Measurements from ENCODE around the gene PER1. TPM values are rescaled to one million over a fixed set of nuclear protein-coding genes. Genes with fewer than 3 reads are reported as not detected.
A peak's percentile ranks its signal among the peaks of the same experiment; 100 is the strongest.

The PER1 gene
- total RNA-seq, 1 experiment from 2014 or later: 10.6 TPM

DNA sequence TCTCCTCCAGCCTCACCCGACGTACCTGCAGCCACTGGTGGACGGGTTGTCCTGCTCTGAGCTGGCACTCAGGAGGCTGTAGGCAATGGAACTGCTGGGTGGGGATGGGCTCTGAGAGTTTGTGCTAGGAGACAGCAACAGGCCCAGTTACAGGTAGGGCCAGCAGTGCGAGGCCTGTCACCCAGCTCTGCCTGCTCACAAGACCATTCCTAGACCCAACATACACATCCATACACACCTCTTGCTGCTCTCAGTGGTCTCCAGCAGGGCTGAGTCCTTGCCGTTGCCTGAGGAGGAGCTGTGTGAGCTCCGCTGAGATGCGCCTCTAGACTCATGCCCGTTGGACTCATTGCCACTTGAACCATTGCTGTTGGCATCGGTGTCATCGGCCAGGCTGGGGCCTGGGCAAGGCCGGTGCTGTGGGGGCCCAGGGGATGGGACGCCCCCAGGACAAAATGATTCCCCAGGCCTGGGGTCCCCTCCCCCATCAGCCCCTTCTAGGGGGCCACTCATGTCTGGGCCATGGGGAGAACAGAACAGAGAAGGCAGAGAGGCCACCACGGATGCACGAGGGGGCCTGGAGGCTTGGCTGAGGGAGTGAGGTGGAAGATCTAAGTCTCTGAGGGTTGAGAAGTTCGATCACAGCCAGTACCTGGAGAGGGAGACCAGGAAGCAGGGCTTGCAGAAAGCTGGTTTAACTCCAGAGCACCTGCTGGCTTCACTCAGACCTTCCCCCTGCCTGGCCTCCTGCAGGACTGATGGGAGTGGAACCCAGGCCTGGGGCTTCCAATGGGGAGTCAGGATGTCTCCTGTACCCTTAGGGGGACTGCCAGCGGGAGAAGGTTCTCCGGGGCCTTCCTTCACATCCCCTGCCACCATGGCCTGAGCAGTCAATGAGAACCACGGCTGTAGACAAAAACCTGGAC, 1.7 kb downstream of the PER1 start:
- peak overlapping the region; percentile 27 for H3K4me3 Mint-ChIP-seq (ENCODE audit: unreplicated experiment)
- intact Hi-C loops (cut with micrococcal nuclease; ENCODE audit: unreplicated experiment): no loop called here
- Histone ChIP-seq H3K4me1 (peaks cover 17% of the 10 kb centered on the region), H3K36me3 (ENCODE audit: control insufficient read depth, insufficient read depth, low read length) (no peaks in the 10 kb centered on the region), H3K9me3 (no peaks in the 10 kb centered on the region), H3K4me3 (ENCODE audit: low read depth, low read length) (no peak overlapping the region), H3K27me3 (replicated peaks; ENCODE audit: control insufficient read depth, insufficient read depth, low read length) (no peaks in the 10 kb centered on the region)
- peaks cover 21% of the 10 kb centered on the region for H3K4me1 Mint-ChIP-seq (ENCODE audit: low read depth, unreplicated experiment)
- no peaks in the 10 kb centered on the region for H3K27me3 Mint-ChIP-seq (ENCODE audit: insufficient read depth, unreplicated experiment)
- ChIA-PET CTCF (no interaction called here), POLR2A (no interaction called here)
- no TSS peak for BruUV-seq (replicated peaks)
- peaks cover 22% of the 10 kb centered on the region for H3K36me3 Mint-ChIP-seq (ENCODE audit: insufficient read depth, unreplicated experiment)
- no peak for DNase-seq
- TF ChIP-seq, protein P1, sequence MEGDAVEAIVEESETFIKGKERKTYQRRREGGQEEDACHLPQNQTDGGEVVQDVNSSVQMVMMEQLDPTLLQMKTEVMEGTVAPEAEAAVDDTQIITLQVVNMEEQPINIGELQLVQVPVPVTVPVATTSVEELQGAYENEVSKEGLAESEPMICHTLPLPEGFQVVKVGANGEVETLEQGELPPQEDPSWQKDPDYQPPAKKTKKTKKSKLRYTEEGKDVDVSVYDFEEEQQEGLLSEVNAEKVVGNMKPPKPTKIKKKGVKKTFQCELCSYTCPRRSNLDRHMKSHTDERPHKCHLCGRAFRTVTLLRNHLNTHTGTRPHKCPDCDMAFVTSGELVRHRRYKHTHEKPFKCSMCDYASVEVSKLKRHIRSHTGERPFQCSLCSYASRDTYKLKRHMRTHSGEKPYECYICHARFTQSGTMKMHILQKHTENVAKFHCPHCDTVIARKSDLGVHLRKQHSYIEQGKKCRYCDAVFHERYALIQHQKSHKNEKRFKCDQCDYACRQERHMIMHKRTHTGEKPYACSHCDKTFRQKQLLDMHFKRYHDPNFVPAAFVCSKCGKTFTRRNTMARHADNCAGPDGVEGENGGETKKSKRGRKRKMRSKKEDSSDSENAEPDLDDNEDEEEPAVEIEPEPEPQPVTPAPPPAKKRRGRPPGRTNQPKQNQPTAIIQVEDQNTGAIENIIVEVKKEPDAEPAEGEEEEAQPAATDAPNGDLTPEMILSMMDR (IDR thresholded peaks at IDR 0.05; ENCODE audit: insufficient read depth in 1 of 2, low read depth in 1 of 2, low read length in 1 of 2, severe bottlenecking in 1 of 2, unreplicated experiment in 1 of 2): no peak
- no peaks in the 10 kb centered on the region for H3K9me3 Mint-ChIP-seq (ENCODE audit: unreplicated experiment)
- no peak overlapping the region for H3K27ac Mint-ChIP-seq (ENCODE audit: unreplicated experiment)

DNA sequence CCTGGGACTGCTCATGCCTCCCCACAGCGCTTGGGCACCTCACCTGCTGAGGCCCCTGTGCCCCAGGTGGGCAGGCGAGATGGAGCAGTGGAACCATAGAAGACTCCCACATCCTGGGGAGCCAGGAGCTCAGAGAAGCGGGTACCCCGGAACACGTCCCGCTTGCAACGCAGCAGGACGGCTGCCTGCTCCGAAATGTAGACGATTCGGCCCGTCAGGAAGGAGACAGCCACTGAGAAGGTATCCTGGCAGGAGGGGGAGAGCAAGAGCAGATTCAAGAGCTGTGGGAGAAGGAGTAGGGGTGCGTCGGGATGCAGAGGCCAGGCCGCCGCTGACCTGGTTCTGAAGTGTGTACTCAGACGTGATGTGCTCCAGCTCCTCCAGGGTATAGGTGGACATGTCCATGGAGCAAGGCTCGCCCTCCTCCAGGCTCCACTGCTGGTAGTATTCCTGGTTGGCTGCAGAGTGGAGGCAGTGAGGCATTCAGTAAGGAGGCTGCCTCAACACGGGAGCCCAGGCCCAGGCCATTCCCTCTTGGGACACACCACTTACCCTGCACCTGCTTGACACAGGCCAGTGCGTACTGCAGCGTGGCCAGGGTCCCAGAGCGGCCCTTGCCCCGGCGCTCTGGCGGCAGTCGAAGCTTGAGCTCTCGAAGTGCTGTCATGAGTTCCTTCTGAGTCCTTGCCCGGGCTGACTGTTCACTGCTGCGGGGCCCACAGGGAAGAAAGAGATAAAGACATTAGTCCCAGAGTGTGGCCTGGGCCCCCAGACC, 2.6 kb downstream of the PER1 start:
- no peak overlapping the region for H3K4me3 Mint-ChIP-seq (ENCODE audit: unreplicated experiment)
- Histone ChIP-seq H3K36me3 (ENCODE audit: control insufficient read depth, insufficient read depth, low read length) (no peaks in the 10 kb centered on the region), H3K4me1 (peaks cover 9% of the 10 kb centered on the region), H3K9me3 (no peaks in the 10 kb centered on the region), H3K4me3 (ENCODE audit: low read depth, low read length) (no peak overlapping the region), H3K27me3 (replicated peaks; ENCODE audit: control insufficient read depth, insufficient read depth, low read length) (no peaks in the 10 kb centered on the region)
- no peaks in the 10 kb centered on the region for H3K27me3 Mint-ChIP-seq (ENCODE audit: insufficient read depth, unreplicated experiment)
- BruUV-seq (replicated peaks): no TSS peak
- no peaks in the 10 kb centered on the region for H3K9me3 Mint-ChIP-seq (ENCODE audit: unreplicated experiment)
- H3K36me3 Mint-ChIP-seq (ENCODE audit: insufficient read depth, unreplicated experiment): peaks cover 22% of the 10 kb centered on the region
- TF ChIP-seq, protein P1 (IDR thresholded peaks at IDR 0.05; ENCODE audit: insufficient read depth in 1 of 2, low read depth in 1 of 2, low read length in 1 of 2, severe bottlenecking in 1 of 2, unreplicated experiment in 1 of 2): no peak
- H3K27ac Mint-ChIP-seq (ENCODE audit: unreplicated experiment): no peak overlapping the region
- intact Hi-C loops (cut with micrococcal nuclease; ENCODE audit: unreplicated experiment): no loop called here
- peaks cover 16% of the 10 kb centered on the region for H3K4me1 Mint-ChIP-seq (ENCODE audit: low read depth, unreplicated experiment)
- DNase-seq: no peak
- ChIA-PET POLR2A (no interaction called here), CTCF (no interaction called here)

DNA sequence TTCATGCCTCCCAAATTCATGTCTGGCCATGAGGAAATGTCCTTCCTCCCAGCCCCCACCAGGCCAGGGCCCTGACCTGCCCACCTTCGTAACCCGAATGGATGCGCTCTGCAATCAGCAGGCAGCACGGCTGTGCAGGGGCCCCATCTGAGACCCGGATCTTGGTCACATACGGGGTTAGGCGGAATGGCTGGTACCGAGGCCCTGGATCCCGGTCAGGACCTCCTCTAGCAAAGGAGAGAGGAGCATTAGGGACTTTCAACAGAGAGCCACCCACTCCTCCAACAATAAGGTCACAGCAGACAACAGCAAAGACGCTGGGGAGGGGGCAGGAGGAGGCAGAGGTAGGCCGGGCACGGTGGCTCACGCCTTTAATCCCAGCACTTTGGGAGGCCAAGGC, 3.6 kb downstream of the PER1 start:
- CTCF ChIA-PET: no interaction called here
- Histone ChIP-seq H3K4me3 (ENCODE audit: low read depth, low read length) (no peak overlapping the region), H3K36me3 (ENCODE audit: control insufficient read depth, insufficient read depth, low read length) (no peaks in the 10 kb centered on the region), H3K9me3 (no peaks in the 10 kb centered on the region), H3K27me3 (replicated peaks; ENCODE audit: control insufficient read depth, insufficient read depth, low read length) (no peaks in the 10 kb centered on the region), H3K4me1 (peaks cover 7% of the 10 kb centered on the region)
- Mint-ChIP-seq H3K36me3 (ENCODE audit: insufficient read depth, unreplicated experiment) (peaks cover 18% of the 10 kb centered on the region), H3K4me1 (ENCODE audit: low read depth, unreplicated experiment) (peaks cover 7% of the 10 kb centered on the region), H3K9me3 (ENCODE audit: unreplicated experiment) (no peaks in the 10 kb centered on the region), H3K27me3 (ENCODE audit: insufficient read depth, unreplicated experiment) (no peaks in the 10 kb centered on the region), H3K4me3 (ENCODE audit: unreplicated experiment) (no peak overlapping the region), H3K27ac (ENCODE audit: unreplicated experiment) (no peak overlapping the region)
- intact Hi-C loops (cut with micrococcal nuclease; ENCODE audit: unreplicated experiment): no loop called here
- no TSS peak for BruUV-seq (replicated peaks)
- TF ChIP-seq, protein P1 (IDR thresholded peaks at IDR 0.05; ENCODE audit: insufficient read depth in 1 of 2, low read depth in 1 of 2, low read length in 1 of 2, severe bottlenecking in 1 of 2, unreplicated experiment in 1 of 2): no peak
- no peak for DNase-seq
- POLR2A ChIA-PET: no interaction called here
